ENCODE data around the gene CLIP1.
"Not testable (repeated sequence)": the region's sequence is repeated elsewhere in the genome, so short reads cannot be mapped to it uniquely, and the experiment has no call there.

DNA sequence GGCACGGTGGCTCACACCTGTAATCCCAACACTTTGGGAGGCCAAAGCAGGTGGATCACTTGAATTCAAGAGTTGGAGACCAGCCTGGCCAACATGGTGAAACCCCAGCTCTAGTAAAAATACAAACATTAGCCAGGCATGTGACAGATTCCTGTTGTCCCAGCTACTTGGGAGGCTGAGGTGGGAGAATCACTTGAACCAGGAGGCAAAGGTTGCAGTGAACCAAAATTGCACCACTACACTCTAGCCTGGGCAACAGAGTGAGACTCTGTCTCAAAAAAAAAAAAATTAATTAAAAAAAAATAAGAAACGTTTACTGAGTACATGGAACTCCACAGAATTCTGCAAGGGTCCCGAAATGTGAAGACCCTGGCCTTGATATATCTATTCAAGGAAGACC, 3.4 kb downstream of the CLIP1 start:
- not testable (repeated sequence) for TF ChIP-seq CTCF, POLR2A (IDR thresholded peaks at IDR 0.05)

Measured in uterus (tissue), 2 donors.